Measurements from ENCODE around the gene TBL1XR1. TPM values are rescaled to one million over a fixed set of nuclear protein-coding genes. Genes with fewer than 3 reads are reported as not detected.

TBL1XR1 gene
- total RNA-seq, 1 donor from 2014 or later, result 275 TPM

GRCh38 chr3:176992978-176993377 is 204.3 kb downstream of the TBL1XR1 start:
- H3K9me3 ChIP-seq (ENCODE audit: low read depth), result no peaks in the 10 kb centered on the region
- peaks cover 4% of the 10 kb centered on the region for H3K9me3 Mint-ChIP-seq
- H3K36me3 ChIP-seq, result no peaks in the 10 kb centered on the region
- H3K79me2 ChIP-seq (ENCODE audit: low read depth), result no peaks in the 10 kb centered on the region
- H3K27ac ChIP-seq, result no peak overlapping the region
- no peak overlapping the region for H3K9ac ChIP-seq
- TF ChIP-seq EZH2 (IDR thresholded peaks at IDR 0.05) (no peak), CTCF (IDR thresholded peaks at IDR 0.05) (no peak), EZH2phosphoT487 (IDR thresholded peaks at IDR 0.05) (no peak)
- H3K27me3 Mint-ChIP-seq (ENCODE audit: insufficient read depth, low read depth), result peaks cover 6% of the 10 kb centered on the region
- H3K4me1 ChIP-seq, result peaks cover 12% of the 10 kb centered on the region
- H4K20me1 ChIP-seq (ENCODE audit: low read depth), result no peaks in the 10 kb centered on the region
- H3K4me1 Mint-ChIP-seq, result peaks cover 4% of the 10 kb centered on the region
- no peaks in the 10 kb centered on the region for H3K36me3 Mint-ChIP-seq
- H3K4me2 ChIP-seq, result no peak overlapping the region
- H3K27ac Mint-ChIP-seq, result no peak overlapping the region
- no peaks in the 10 kb centered on the region for H3F3A ChIP-seq (ENCODE audit: low read depth)
- no peak overlapping the region for H3K4me3 Mint-ChIP-seq
- no peak for DNase-seq (ENCODE audit: low spot score)
- H2AFZ ChIP-seq (replicated peaks), result no peak overlapping the region
- H3K27me3 ChIP-seq, result no peaks in the 10 kb centered on the region
- no peak overlapping the region for H3K4me3 ChIP-seq

GRCh38 chr3:176992565-176992964 is 204.7 kb downstream of the TBL1XR1 start:
- peaks cover 4% of the 10 kb centered on the region for H3K9me3 Mint-ChIP-seq
- no peak overlapping the region for H3K4me3 Mint-ChIP-seq
- no peak overlapping the region for H3K9ac ChIP-seq
- no peak for DNase-seq (ENCODE audit: low spot score)
- no peaks in the 10 kb centered on the region for H3F3A ChIP-seq (ENCODE audit: low read depth)
- no peak overlapping the region for H3K27ac Mint-ChIP-seq
- H2AFZ ChIP-seq (replicated peaks), result no peak overlapping the region
- TF ChIP-seq CTCF (IDR thresholded peaks at IDR 0.05) (no peak), EZH2phosphoT487 (IDR thresholded peaks at IDR 0.05) (no peak), EZH2 (IDR thresholded peaks at IDR 0.05) (no peak)
- H3K27ac ChIP-seq, result no peak overlapping the region
- H3K4me3 ChIP-seq, result no peak overlapping the region
- peaks cover 4% of the 10 kb centered on the region for H3K4me1 Mint-ChIP-seq
- no peak overlapping the region for H3K4me2 ChIP-seq
- peaks cover 5% of the 10 kb centered on the region for H3K27me3 Mint-ChIP-seq (ENCODE audit: insufficient read depth, low read depth)
- H3K9me3 ChIP-seq (ENCODE audit: low read depth), result no peaks in the 10 kb centered on the region
- H4K20me1 ChIP-seq (ENCODE audit: low read depth), result no peaks in the 10 kb centered on the region
- no peaks in the 10 kb centered on the region for H3K27me3 ChIP-seq
- no peaks in the 10 kb centered on the region for H3K36me3 ChIP-seq
- H3K36me3 Mint-ChIP-seq, result no peaks in the 10 kb centered on the region
- peaks cover 12% of the 10 kb centered on the region for H3K4me1 ChIP-seq
- no peaks in the 10 kb centered on the region for H3K79me2 ChIP-seq (ENCODE audit: low read depth)

- no peak overlapping the region for H3K4me2 ChIP-seq
- no peaks in the 10 kb centered on the region for H3K9me3 ChIP-seq (ENCODE audit: low read depth)
- Mint-ChIP-seq H3K4me1 (peaks cover 4% of the 10 kb centered on the region), H3K4me3 (no peak overlapping the region), H3K36me3 (no peaks in the 10 kb centered on the region), H3K27ac (no peak overlapping the region), H3K27me3 (ENCODE audit: insufficient read depth, low read depth) (peaks cover 6% of the 10 kb centered on the region), H3K9me3 (peaks cover 4% of the 10 kb centered on the region)
- no peaks in the 10 kb centered on the region for H3K79me2 ChIP-seq (ENCODE audit: low read depth)
- H3K27ac ChIP-seq, result no peak overlapping the region
- no peaks in the 10 kb centered on the region for H3K36me3 ChIP-seq
- DNase-seq (ENCODE audit: low spot score), result no peak
- H3K27me3 ChIP-seq, result no peaks in the 10 kb centered on the region
- H3F3A ChIP-seq (ENCODE audit: low read depth), result no peaks in the 10 kb centered on the region
- H3K4me1 ChIP-seq, result no peaks in the 10 kb centered on the region
- H3K4me3 ChIP-seq, result no peak overlapping the region
- no peaks in the 10 kb centered on the region for H4K20me1 ChIP-seq (ENCODE audit: low read depth)
- H2AFZ ChIP-seq (replicated peaks), result peak overlapping the region; percentile 9
- no peak overlapping the region for H3K9ac ChIP-seq
- TF ChIP-seq CTCF (IDR thresholded peaks at IDR 0.05), result no peak
- TF ChIP-seq EZH2 (IDR thresholded peaks at IDR 0.05), result no peak
- no peak for TF ChIP-seq EZH2phosphoT487 (IDR thresholded peaks at IDR 0.05)
Observed at GRCh38 chr3:176988795-176989194, 208.5 kb downstream of the TBL1XR1 start.

Data from neural progenitor cell (in vitro differentiated cells).